NCI-H510A treated with DMSO at 0.1 percent for 48 hours (cell line): Measurements from ENCODE around the gene ABCA7.

ENCODE experiments used
- DNase-seq: peaks from one replicate; lab custom pipeline; 2025; lab: John Stamatoyannopoulos, UW

The ABCA7 gene

GRCh38 chr19:1004204-1004802 lies 35.6 kb upstream of the ABCA7 start:
- DNase-seq = no peak

- no peak for DNase-seq
Observed at GRCh38 chr19:1004803-1005664, 34.9 kb upstream of the ABCA7 start.

- no peak for DNase-seq
Observed at GRCh38 chr19:1006711-1007398, 33.1 kb upstream of the ABCA7 start.

GRCh38 chr19:1007399-1008251 lies 32.3 kb upstream of the ABCA7 start:
- DNase-seq = no peak

GRCh38 chr19:1008268-1009040 lies 31.5 kb upstream of the ABCA7 start:
- DNase-seq = no peak

GRCh38 chr19:1009041-1009980 lies 30.6 kb upstream of the ABCA7 start:
- no peak for DNase-seq

- DNase-seq = no peak
Observed at GRCh38 chr19:1009981-1010538, 29.8 kb upstream of the ABCA7 start.

- DNase-seq = no peak
Observed at GRCh38 chr19:1010586-1011510, 29.1 kb upstream of the ABCA7 start.

GRCh38 chr19:1011831-1012333 lies 28.0 kb upstream of the ABCA7 start:
- no peak for DNase-seq

GRCh38 chr19:1012334-1012733 lies 27.6 kb upstream of the ABCA7 start:
- no peak for DNase-seq

GRCh38 chr19:1013218-1013617 lies 26.7 kb upstream of the ABCA7 start:
- no peak for DNase-seq

- DNase-seq = no peak
Observed at GRCh38 chr19:1014161-1015060, 25.5 kb upstream of the ABCA7 start.

- no peak for DNase-seq
Observed at GRCh38 chr19:1015061-1015781, 24.7 kb upstream of the ABCA7 start.

GRCh38 chr19:1015782-1016646 lies 23.9 kb upstream of the ABCA7 start:
- DNase-seq = no peak

- no peak for DNase-seq
Observed at GRCh38 chr19:1016647-1017114, 23.2 kb upstream of the ABCA7 start.
